GM19023 (cell line): ENCODE data around the gene EIF6.
"Not testable (repeated sequence)": the region's sequence is repeated elsewhere in the genome, so short reads cannot be mapped to it uniquely, and the experiment has no call there.

Experiments used
- ATAC-seq: cut with Tn5 transposase; IDR thresholded peaks from one replicate; pipeline ENCODE4 v1.9.1; 2021; ENCODE audit warnings: mild to moderate bottlenecking, moderate library complexity; ENCODE audit not compliant: unreplicated experiment

EIF6 gene

GRCh38 chr20:35284267-35284991 lies at the start of gene EIF6:
Gene EIF6 (minus strand): TSS chr20:35284772. CDS start chr20:35284487, 285 bp downstream.
- ATAC-seq, result peak; percentile 76

GRCh38 chr20:35333606-35334005 lies 49.0 kb upstream of the EIF6 start:
- no peak for ATAC-seq

DNA sequence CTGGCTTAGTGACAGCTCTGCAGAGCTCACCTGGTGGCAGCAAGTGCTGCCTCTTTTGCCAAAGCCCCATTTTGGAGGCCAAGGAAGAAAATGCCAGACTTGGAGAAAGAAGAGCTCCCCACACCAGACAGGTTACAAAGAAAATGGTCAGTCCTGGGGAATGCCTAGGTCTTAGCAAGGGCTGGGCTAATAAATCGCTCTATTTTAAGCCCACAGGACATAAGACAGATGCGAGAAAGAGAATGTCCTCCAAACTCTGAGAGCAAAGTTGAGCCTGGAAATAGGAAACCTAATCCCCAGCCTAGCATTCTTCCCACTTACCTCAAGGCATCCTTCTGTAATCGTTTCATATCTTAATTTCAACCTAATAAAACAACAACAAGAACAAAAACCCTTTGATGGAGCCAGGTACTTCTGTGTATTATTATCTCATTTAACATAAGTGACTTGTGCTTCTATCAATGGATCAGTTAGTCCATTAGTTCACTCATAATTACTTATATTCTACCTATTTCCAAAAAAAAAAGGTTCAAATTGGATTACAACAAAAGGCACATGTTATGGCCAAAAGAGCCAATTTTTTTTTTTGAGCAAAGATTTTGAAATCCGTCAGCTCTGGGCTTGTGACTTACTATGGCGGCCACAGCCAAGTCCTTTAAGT lies 48.1 kb upstream of the EIF6 start:
- no peak for ATAC-seq

GRCh38 chr20:35329435-35330139 lies 45.0 kb upstream of the EIF6 start:
- no peak for ATAC-seq

DNA sequence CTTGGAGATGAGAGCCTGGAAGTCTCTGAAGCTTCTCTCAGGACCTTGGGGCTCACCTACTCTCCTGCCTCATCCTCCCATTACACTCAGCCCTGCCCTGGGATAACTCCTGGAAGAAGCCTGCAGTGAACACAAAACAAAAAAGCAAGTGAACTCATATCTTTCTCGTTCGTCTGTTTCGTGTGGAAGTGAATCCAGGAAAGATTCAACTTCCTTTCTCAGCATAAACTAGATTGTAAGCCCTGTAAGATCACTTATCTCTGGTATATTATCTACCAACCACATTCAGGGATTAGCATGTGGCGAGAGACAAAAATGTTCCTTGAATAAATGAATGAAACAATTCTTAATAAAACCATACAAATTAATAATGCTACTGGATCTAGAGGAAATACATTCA lies 44.1 kb upstream of the EIF6 start:
- no peak for ATAC-seq

- no peak for ATAC-seq
Measured at GRCh38 chr20:35328095-35328685, 43.6 kb upstream of the EIF6 start.

- no peak for ATAC-seq
Measured at GRCh38 chr20:35327074-35327976, 42.8 kb upstream of the EIF6 start.

DNA sequence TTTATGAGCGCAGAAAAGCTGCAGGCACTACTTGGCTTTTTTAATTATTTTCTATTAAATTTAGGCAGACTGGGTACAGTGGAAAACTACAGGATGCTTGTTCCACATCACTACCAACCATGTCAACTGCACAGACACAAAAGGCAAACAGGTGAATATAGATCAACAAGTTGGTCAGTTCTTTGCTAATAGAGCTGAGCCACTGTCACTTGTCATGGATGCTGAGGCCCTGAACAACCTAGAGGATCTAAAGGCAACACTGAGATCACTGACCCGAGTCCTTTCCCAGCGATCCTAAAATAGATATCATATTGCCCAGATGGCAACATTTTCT lies 42.1 kb upstream of the EIF6 start:
- no peak for ATAC-seq

GRCh38 chr20:35326021-35326739 lies 41.6 kb upstream of the EIF6 start:
- no peak for ATAC-seq

DNA sequence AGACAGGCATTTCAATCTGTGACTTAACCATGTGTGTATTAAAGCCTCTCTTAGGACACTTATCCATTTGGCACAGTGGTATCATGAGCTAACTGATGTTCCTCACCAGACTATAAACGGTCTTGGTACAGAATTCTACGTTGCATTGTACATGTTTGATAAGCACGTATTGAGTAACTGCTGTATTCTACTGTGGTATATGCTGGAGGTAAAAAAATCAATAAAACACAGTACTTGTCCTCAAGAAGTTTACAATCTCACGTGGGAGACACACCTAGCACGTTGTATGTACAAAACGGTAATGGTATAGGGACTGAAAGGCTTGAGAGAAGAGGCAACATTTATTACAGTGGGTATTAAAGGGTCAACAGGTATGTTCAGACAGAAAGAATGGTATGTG lies 40.8 kb upstream of the EIF6 start:
- no peak for ATAC-seq

- no peak for ATAC-seq
Measured at GRCh38 chr20:35320396-35321126, 36.0 kb upstream of the EIF6 start.

DNA sequence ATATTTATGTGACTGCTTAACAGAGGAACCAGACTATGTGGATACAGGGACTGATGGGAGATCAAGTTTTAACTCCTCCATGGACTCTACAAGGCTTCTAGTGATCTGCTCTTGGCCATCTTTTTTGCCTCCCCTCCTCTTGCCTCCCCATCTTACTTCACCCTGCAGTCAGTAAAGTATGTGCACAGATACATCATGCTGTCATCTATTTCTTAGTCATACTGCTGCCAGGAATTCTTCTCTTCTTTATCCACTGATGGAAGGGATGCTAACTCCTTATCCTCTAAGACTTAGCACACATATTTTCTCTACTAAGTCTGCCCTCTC lies 35.3 kb upstream of the EIF6 start:
- no peak for ATAC-seq

DNA sequence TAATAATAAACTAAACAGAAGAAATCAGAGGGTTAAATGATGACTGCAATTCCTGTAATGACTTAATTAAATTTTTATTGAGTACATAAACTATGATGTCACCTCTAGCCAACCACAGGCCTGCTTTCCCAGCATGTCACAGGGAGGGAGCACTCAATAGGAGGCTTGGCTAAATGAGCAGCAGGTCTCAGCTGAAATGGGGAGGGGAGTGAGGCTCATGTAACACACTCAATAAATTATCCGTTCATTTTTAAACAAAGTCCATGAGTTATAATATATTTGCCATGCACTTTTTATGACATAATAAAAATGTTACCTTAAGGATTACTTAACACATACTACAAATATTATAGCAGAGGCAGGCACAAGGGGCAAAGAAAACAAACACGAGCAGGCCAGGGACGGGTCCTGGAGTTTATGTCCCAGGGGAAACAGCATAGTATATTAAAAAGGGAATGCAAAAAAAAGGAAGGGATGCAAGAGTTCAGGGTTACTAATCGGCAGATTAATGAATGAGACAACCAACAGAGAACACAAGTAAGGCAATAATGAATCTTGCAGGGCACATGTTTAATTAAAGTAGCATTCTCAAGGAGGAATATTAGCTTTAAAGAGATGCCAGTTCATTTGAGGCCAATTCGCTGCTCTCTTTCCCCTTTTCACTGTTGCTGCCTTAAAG lies 34.8 kb upstream of the EIF6 start:
- no peak for ATAC-seq

- ATAC-seq, result no peak
Measured at GRCh38 chr20:35318502-35319157, 34.1 kb upstream of the EIF6 start.

- no peak for ATAC-seq
Measured at GRCh38 chr20:35317416-35318210, 33.0 kb upstream of the EIF6 start.

DNA sequence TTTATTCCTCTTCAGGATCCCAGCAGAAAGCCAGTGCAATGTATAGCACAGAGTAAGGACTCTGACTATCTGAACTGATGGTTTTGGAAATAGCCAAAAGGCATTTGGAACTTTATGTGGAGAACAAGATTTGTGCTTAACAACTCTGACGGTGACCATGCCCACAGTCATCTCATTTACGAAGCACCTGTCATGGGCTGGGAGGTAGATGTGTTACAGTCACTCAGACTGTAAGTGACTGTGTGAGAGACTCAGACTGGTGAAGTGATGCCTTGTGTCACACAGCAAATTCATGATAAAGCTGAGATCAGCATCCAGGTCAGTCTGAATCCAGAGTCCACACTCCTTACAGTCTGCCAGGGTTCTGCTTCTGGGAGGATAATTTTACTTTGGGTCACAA lies 31.5 kb upstream of the EIF6 start:
- ATAC-seq, result no peak

DNA sequence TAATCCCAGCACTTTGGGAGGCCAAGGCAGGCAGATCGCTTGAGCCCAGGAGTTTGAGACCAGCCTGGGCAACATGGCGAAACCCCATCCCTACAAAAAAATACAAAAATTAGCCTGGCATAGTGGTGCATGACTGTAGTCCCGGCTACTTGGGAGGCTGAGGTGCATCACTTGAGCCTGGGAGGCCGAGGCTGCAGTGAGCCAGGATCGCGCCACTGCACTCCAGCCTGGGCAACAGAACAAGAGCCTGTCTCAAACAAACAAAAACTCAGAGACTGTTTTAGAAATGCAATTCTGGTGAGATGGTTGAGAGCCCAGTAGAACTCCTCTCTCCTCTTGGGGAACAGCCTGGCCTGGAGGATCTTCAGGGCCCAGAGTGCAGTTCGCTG lies 31.1 kb upstream of the EIF6 start:
- not testable (repeated sequence) for ATAC-seq
